T47D (cell line): ENCODE results near the gene TPST2.
"Not testable (repeated sequence)": the region's sequence is repeated elsewhere in the genome, so short reads cannot be mapped to it uniquely, and the experiment has no call there.

Experiments used
- DNase-seq, 2 experiments: peaks; one replicate each; pipeline versions ENCODE4 v3.0.0 to v3.0.0-alpha.2; 2011 to 2012; ENCODE audit warnings: low read depth in 1 of 2, low spot score in 1 of 2
- JUND ChIP-seq: IDR thresholded peaks from 2 replicates; pipeline ENCODE4 v1.6.1; 2012; ENCODE audit warnings: low read depth
- in situ Hi-C: cut with HindIII; loops from 2 replicates; pipeline ENCODE4 v1.10.0; 2016; ENCODE audit warnings: low sequenced_read_pairs, low pct_unique_long_range_greater_than_20kb

TPST2 gene

GRCh38 chr22:26542831-26543230 lies 47.1 kb downstream of the TPST2 start:
- in situ Hi-C loops: no loop called here
- no peak for TF ChIP-seq JUND
- no peak for DNase-seq

- in situ Hi-C loops: no loop called here
- no peak for DNase-seq
- TF ChIP-seq JUND: no peak
Measured at GRCh38 chr22:26541167-26541819, 48.6 kb downstream of the TPST2 start.

GRCh38 chr22:26540119-26540518 lies 49.8 kb downstream of the TPST2 start:
- in situ Hi-C loops: no loop called here
- TF ChIP-seq JUND: no peak
- no peak for DNase-seq

- in situ Hi-C loops: no loop called here
- TF ChIP-seq JUND: no peak
Measured at GRCh38 chr22:26536762-26537134, 53.2 kb downstream of the TPST2 start.

GRCh38 chr22:26536056-26536761 lies 53.7 kb downstream of the TPST2 start:
- in situ Hi-C loops: no loop called here
- TF ChIP-seq JUND: no peak
- no peak for DNase-seq

More at GRCh38 chr22:26536762-26537134, 53.2 kb downstream of the TPST2 start:
- DNase-seq: no peak

- in situ Hi-C loops: no loop called here
- TF ChIP-seq JUND: no peak
- DNase-seq: no peak
Measured at GRCh38 chr22:26535603-26535908, 54.4 kb downstream of the TPST2 start.

DNA sequence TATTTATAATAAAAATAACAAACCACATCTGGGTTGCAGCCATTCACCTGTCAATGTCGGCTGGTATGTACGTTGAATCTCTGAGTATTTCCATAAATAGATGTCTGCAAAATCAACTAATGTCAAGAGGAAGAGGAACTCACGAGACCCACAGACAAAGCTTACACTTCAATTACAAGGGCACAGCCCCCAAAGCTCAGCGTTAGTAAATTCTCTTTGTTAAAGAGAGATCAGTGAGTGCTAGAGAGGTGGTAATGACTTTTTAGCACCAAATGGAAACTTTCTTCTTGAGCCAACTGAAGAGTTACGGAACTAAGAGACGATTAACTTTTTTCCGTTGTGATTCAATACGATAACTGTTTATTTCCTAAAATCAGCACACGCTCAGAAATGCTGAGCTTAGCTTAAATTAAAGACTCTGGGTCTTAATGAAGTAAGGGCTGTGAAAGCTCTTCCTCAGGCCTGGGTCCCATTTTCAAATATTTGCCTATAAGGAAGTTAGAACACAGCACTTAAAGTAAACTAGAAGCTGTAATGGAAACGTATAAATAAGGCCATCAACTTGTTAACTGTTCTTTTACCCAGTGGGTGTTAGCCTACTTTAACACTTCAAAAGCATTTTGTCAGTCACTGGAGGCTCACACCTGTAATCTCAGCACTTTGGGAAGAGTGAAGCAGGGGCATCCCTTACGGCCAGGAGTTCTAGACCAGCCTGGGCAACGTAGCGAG lies 54.9 kb downstream of the TPST2 start:
- no peak for DNase-seq
- in situ Hi-C loops: no loop called here
- no peak for TF ChIP-seq JUND

GRCh38 chr22:26534171-26534855 lies 55.6 kb downstream of the TPST2 start:
- DNase-seq: peak in 1 of 2 experiments; percentile 32
- in situ Hi-C loops: no loop called here
- TF ChIP-seq JUND: no peak

DNA sequence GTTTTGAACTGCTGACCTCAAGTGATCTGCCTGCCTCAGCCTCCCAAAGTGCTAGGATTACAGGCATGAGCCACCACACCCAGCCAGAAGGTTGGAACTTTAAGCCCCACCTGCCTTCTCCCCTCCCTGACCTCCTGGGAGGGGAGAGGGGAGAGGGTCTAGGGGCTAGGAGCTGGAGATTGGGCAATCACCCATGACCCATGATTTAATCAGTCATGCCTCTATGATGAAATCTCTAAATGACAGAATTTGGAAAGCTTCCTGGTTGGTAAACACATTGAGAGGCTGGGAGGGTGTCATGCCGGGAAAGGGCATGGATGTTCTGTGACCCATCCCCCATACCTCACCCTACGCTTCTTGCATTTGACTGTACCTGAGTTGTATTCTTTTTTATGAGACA lies 60.6 kb downstream of the TPST2 start:
- no peak for DNase-seq
- in situ Hi-C loops: no loop called here
- TF ChIP-seq JUND: no peak

DNA sequence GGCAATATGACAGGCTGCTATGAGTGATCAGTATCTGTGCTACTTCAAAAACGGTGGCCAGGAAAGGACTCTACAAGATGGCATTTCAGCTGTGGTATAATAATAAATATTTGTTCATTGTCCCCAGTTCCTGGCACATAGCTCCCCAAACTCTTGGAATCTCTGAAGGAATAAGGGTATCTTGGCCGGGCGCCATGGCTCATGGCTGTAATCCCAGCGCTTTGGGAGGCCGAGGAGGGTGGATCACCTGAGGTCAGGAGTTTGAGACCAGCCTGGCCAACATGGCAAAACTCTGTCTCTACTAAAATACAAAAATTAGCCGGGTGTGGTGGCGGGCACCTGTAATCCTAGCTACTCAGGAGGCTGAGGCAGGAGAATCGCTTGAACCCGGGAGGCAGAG lies 61.4 kb downstream of the TPST2 start:
- in situ Hi-C loops, DNase-seq: not testable (repeated sequence)

GRCh38 chr22:26527574-26528465 lies 62.1 kb downstream of the TPST2 start:
- no peak for DNase-seq
- in situ Hi-C loops: no loop called here
- no peak for TF ChIP-seq JUND

GRCh38 chr22:26527167-26527566 lies 62.8 kb downstream of the TPST2 start:
- TF ChIP-seq JUND: no peak
- no peak for DNase-seq
- in situ Hi-C loops: no loop called here
